GM18502 (cell line): Measurements from ENCODE around the gene ITGA7.

Experiments used
- ATAC-seq: cut with Tn5 transposase; IDR thresholded peaks from one replicate; pipeline ENCODE4 v1.9.1; 2021; ENCODE audit warnings: mild to moderate bottlenecking; ENCODE audit not compliant: unreplicated experiment, poor library complexity

Gene ITGA7

GRCh38 chr12:55702861-55703260, 4.8 kb downstream of the ITGA7 start:
- ATAC-seq: no peak

GRCh38 chr12:55700255-55701018, 7.3 kb downstream of the ITGA7 start:
- ATAC-seq: no peak

- no peak for ATAC-seq
Measured at GRCh38 chr12:55699471-55700055, 8.1 kb downstream of the ITGA7 start.

- ATAC-seq: no peak
Measured at GRCh38 chr12:55698965-55699364, 8.7 kb downstream of the ITGA7 start.

GRCh38 chr12:55698241-55698955, 9.3 kb downstream of the ITGA7 start:
- no peak for ATAC-seq

- ATAC-seq: no peak
Measured at GRCh38 chr12:55697686-55698085, 10.0 kb downstream of the ITGA7 start.

- ATAC-seq: no peak
Measured at GRCh38 chr12:55696796-55697462, 10.8 kb downstream of the ITGA7 start.

GRCh38 chr12:55696141-55696540, 11.6 kb downstream of the ITGA7 start:
- no peak for ATAC-seq

GRCh38 chr12:55695349-55695748, 12.4 kb downstream of the ITGA7 start:
- ATAC-seq: no peak

GRCh38 chr12:55694651-55695050, 13.1 kb downstream of the ITGA7 start:
- no peak for ATAC-seq

GRCh38 chr12:55694188-55694515, 13.6 kb downstream of the ITGA7 start:
- ATAC-seq: no peak

- ATAC-seq: no peak
Measured at GRCh38 chr12:55693323-55694187, 14.1 kb downstream of the ITGA7 start.

GRCh38 chr12:55692631-55693322, 14.9 kb downstream of the ITGA7 start:
- ATAC-seq: no peak

- ATAC-seq: no peak
Measured at GRCh38 chr12:55688716-55689655, 18.7 kb downstream of the ITGA7 start.

- ATAC-seq: no peak
Measured at GRCh38 chr12:55687746-55688145, 20.0 kb downstream of the ITGA7 start.

- no peak for ATAC-seq
Measured at GRCh38 chr12:55686366-55687010, 21.2 kb downstream of the ITGA7 start.

- no peak for ATAC-seq
Measured at GRCh38 chr12:55685671-55686070, 22.0 kb downstream of the ITGA7 start.

GRCh38 chr12:55684761-55685370, 22.8 kb downstream of the ITGA7 start:
- ATAC-seq: no peak
